SK-N-SH (cell line): ENCODE results near the gene HDGF. TPM values are rescaled to one million over a fixed set of nuclear protein-coding genes. Genes with fewer than 3 reads are reported as not detected.
A peak's percentile ranks its signal among the peaks of the same experiment; 100 is the strongest.

Experiments
- CTCF ChIA-PET: fragments of 300-600, 350-600 bp; formaldehyde crosslinking; extraction: SDS; loops from one replicate; lab custom pipeline; 2021; lab: Yijun Ruan, JAX
- POLR2A ChIA-PET: fragments of 350-600 bp; sonication (Branson Sonifier 250); formaldehyde crosslinking; extraction: SDS; loops from one replicate; lab custom pipeline; 2020; ENCODE audit warnings: antibody characterized with exemption, inconsistent platforms; lab: Yijun Ruan, JAX
- DNase-seq: peaks from one replicate; pipeline ENCODE4 v3.0.0; 2012
- H2AFZ ChIP-seq: fragments of 200-600 bp; sonication (generic); 2 replicates; pipeline ENCODE4 v1.8.1; 2016; ENCODE audit warnings: antibody characterized with exemption, mild to moderate bottlenecking, low read depth
- H3F3A ChIP-seq: fragments of 200-600 bp; sonication (generic); replicated peaks from 2 replicates; pipeline ENCODE3; 2016; ENCODE audit warnings: antibody characterized with exemption, mild to moderate bottlenecking; ENCODE audit not compliant: insufficient read depth
- H3K27ac ChIP-seq, 2 experiments: fragments of 200-500 bp in 1 of 2; fragments of 200-600 bp in 1 of 2; sonication (Bioruptor generic) in 1 of 2; sonication (generic), shearing (Covaris generic) in 1 of 2; 2 replicates each; pipeline versions ENCODE4 v1.5.1 to v1.6.1; 2014 to 2016; ENCODE audit warnings: low read depth in 2 of 2, inconsistent platforms in 1 of 2, low read length in 1 of 2, mild to moderate bottlenecking in 1 of 2, mixed read lengths in 1 of 2
- H3K27me3 ChIP-seq: fragments of 200-600 bp; sonication (generic), shearing (Covaris generic); 2 replicates; pipeline ENCODE4 v1.6.1; 2016; ENCODE audit warnings: mixed run types; ENCODE audit not compliant: insufficient read depth
- H3K36me3 ChIP-seq, 2 experiments: fragments of 200-500 bp in 1 of 2; fragments of 200-600 bp in 1 of 2; sonication (Bioruptor generic) in 1 of 2; sonication (generic) in 1 of 2; replicated peaks in 1 of 2; 2 replicates each; pipeline versions ENCODE3 to v1.5.1; 2014 to 2016; ENCODE audit warnings: low read length in 1 of 2, mild to moderate bottlenecking in 1 of 2; ENCODE audit not compliant: insufficient read depth in 2 of 2, control insufficient read depth in 1 of 2
- H3K4me1 ChIP-seq, 2 experiments: fragments of 200-500 bp in 1 of 2; fragments of 200-600 bp in 1 of 2; sonication (Bioruptor generic) in 1 of 2; sonication (generic), shearing (Covaris generic) in 1 of 2; 2 replicates each; pipeline versions ENCODE4 v1.5.1 to v1.6.1; 2014 to 2016; ENCODE audit warnings: low read depth in 1 of 2, low read length in 1 of 2, mixed run types in 1 of 2; ENCODE audit not compliant: insufficient read depth in 2 of 2, control insufficient read depth in 1 of 2
- H3K4me2 ChIP-seq: fragments of 200-600 bp; sonication (generic), shearing (Covaris generic); 2 replicates; pipeline ENCODE4 v1.6.1; 2017; ENCODE audit warnings: mixed run types
- H3K4me3 ChIP-seq, 2 experiments: fragments of 200-500 bp in 1 of 2; fragments of 200-600 bp in 1 of 2; sonication (Bioruptor generic) in 1 of 2; sonication (generic), shearing (Covaris generic) in 1 of 2; 2 replicates each; pipeline versions ENCODE4 v1.5.1 to v1.8.1; 2014 to 2016; ENCODE audit warnings: low read depth in 2 of 2, inconsistent platforms in 1 of 2, low read length in 1 of 2, mild to moderate bottlenecking in 1 of 2, mixed read lengths in 1 of 2, moderate library complexity in 1 of 2
- H3K79me2 ChIP-seq: fragments of 200-600 bp; sonication (generic); 2 replicates; pipeline ENCODE4 v1.8.1; 2017; ENCODE audit warnings: mild to moderate bottlenecking; ENCODE audit not compliant: insufficient read depth
- H3K9ac ChIP-seq: fragments of 200-600 bp; sonication (generic); 2 replicates; pipeline ENCODE4 v1.6.1; 2017; ENCODE audit warnings: mixed run types
- H3K9me2 ChIP-seq: fragments of 200-600 bp; sonication (generic); 2 replicates; pipeline ENCODE4 v1.6.1; 2017; ENCODE audit warnings: mixed run types
- H3K9me3 ChIP-seq: fragments of 200-600 bp; sonication (generic); 2 replicates; pipeline ENCODE4 v1.6.1; 2017; ENCODE audit warnings: mixed run types, mild to moderate bottlenecking, moderate library complexity
- H4K20me1 ChIP-seq: fragments of 200-600 bp; sonication (generic); 2 replicates; pipeline ENCODE4 v1.6.1; 2017; ENCODE audit warnings: mild to moderate bottlenecking, mixed run types; ENCODE audit not compliant: insufficient read depth
- CHD2 ChIP-seq: fragments of 150-350 bp; IDR thresholded peaks from 2 replicates; pipeline ENCODE4 v1.6.1; 2018; ENCODE audit warnings: low read length; ENCODE audit not compliant: partially characterized antibody
- CTCF ChIP-seq: fragments of 200-600 bp; sonication (generic); IDR thresholded peaks from 2 replicates; pipeline ENCODE4 v1.6.1; 2017; ENCODE audit warnings: antibody characterized with exemption, mild to moderate bottlenecking, moderate library complexity
- FOSL2 ChIP-seq: IDR thresholded peaks from 2 replicates; pipeline ENCODE4 v1.4.0; 2012; ENCODE audit warnings: low read depth, mild to moderate bottlenecking, moderate library complexity, borderline replicate concordance
- FOXJ3 ChIP-seq: sonication (generic); formaldehyde crosslinking; IDR thresholded peaks from 2 replicates; pipeline ENCODE4 v1.5.1; 2020; ENCODE audit warnings: mild to moderate bottlenecking, missing genetic modification reagents
- GABPA ChIP-seq: IDR thresholded peaks from 2 replicates; pipeline ENCODE4 v1.4.0; 2012; ENCODE audit warnings: low read depth, mild to moderate bottlenecking
- GATA2 ChIP-seq: sonication (generic); formaldehyde crosslinking; IDR thresholded peaks from 2 replicates; pipeline ENCODE4 v1.5.0; 2020; ENCODE audit warnings: mild to moderate bottlenecking, missing genetic modification reagents
- MEF2A ChIP-seq: IDR thresholded peaks from 2 replicates; pipeline ENCODE4 v1.4.0; 2012; ENCODE audit warnings: low read depth, borderline replicate concordance
- PBX3 ChIP-seq: IDR thresholded peaks from 2 replicates; pipeline ENCODE4; 2012
- RCOR1 ChIP-seq: fragments of 150-350 bp; IDR thresholded peaks from 2 replicates; pipeline ENCODE4 v1.6.1; 2017; ENCODE audit warnings: antibody characterized with exemption, low read length
- REST ChIP-seq: IDR thresholded peaks from 2 replicates; pipeline ENCODE4 v1.6.1; 2012; ENCODE audit warnings: mild to moderate bottlenecking, low read depth, low read length, moderate library complexity
- RFX5 ChIP-seq: IDR thresholded peaks from 2 replicates; pipeline ENCODE4 v1.6.1; 2012; ENCODE audit warnings: mild to moderate bottlenecking, improper control_type of control experiment, low read length
- SIN3A ChIP-seq: IDR thresholded peaks from 2 replicates; pipeline ENCODE4 v1.6.1; 2012; ENCODE audit warnings: low read depth, mild to moderate bottlenecking, low read length, moderate library complexity, borderline replicate concordance
- SMC3 ChIP-seq: IDR thresholded peaks from 2 replicates; pipeline ENCODE4 v1.6.1; 2012; ENCODE audit warnings: low read depth, low read length, improper control_type of control experiment
- TAF1 ChIP-seq: IDR thresholded peaks from 2 replicates; pipeline ENCODE4 v1.6.1; 2012; ENCODE audit warnings: low read depth, mild to moderate bottlenecking, low read length, moderate library complexity, borderline replicate concordance
- TEAD4 ChIP-seq: IDR thresholded peaks from 2 replicates; pipeline ENCODE4 v1.4.0; 2012; ENCODE audit warnings: mild to moderate bottlenecking, borderline replicate concordance; ENCODE audit not compliant: insufficient read depth
- USF2 ChIP-seq: fragments of 150-350 bp; IDR thresholded peaks from 2 replicates; pipeline ENCODE4 v1.6.1; 2017; ENCODE audit warnings: antibody characterized with exemption, low read length, low read depth, borderline replicate concordance
- YY1 ChIP-seq: IDR thresholded peaks from 2 replicates; pipeline ENCODE4 v1.4.0; 2012; ENCODE audit warnings: low read depth, mild to moderate bottlenecking
- WGBS: methylation state at CpG from one replicate; pipeline ENCODE4 v1.1.6; 2017; ENCODE audit warnings: low lambda C conversion rate; 5-methylcytosine and 5-hydroxymethylcytosine counted together
- polyA plus RNA-seq, 3 experiments: library from polyadenylated mRNA; depleted of rRNA; stranded (reverse); fragments of >200 nt; gene quantifications; 2 replicates each; pipeline ENCODE4 v1.2.3, GENCODE V29; 2012

The HDGF gene
- polyA plus RNA-seq, 1 of the 3 experiments (the other 2 are of a cell fraction) = 152 TPM

GRCh38 chr1:156745881-156746280 is 5.6 kb downstream of the HDGF start:
- DNase-seq = no peak
- POLR2A ChIA-PET = interaction anchor here (1.3 kb wide), 1 partner anchor 56 kb away, joined by 3 read pairs; no protein-coding TSS in a partner anchor
- Histone ChIP-seq H3K27me3 (no peaks in the 10 kb centered on the region), H3K4me1 (peaks cover 37 to 54% of the 10 kb centered on the region in 2 experiments)
- TF ChIP-seq REST (no peak), MEF2A (no peak), FOXJ3 (CRISPR knock-in tag) (no peak), RFX5 (no peak)
- TF ChIP-seq, all 33 proteins: peak for 0
- CTCF ChIA-PET = interaction anchor here (0.6 to 8.6 kb wide), 5 partner anchors 20 to 181 kb away, joined by 3 to 42 read pairs (median 4); no protein-coding TSS in a partner anchor
- H3K27ac ChIP-seq = peak overlapping the region; percentile 100
- peak overlapping the region; percentile 100 for H3K9ac ChIP-seq
- H3K4me3 ChIP-seq = peak overlapping the region; percentile 64 to 98; a peak in 2 of 4 replicates
- no peak overlapping the region for H2AFZ ChIP-seq
- WGBS = 92% methylated on average over 3 of the region's 3 CpGs
- peaks cover 12 to 42% of the 10 kb centered on the region in 2 experiments for H3K36me3 ChIP-seq
- H3K9me3 ChIP-seq = no peaks in the 10 kb centered on the region
- no peaks in the 10 kb centered on the region for H4K20me1 ChIP-seq
- peaks cover 66% of the 10 kb centered on the region for H3K79me2 ChIP-seq
- H3K9me2 ChIP-seq = no peaks in the 10 kb centered on the region
- peaks cover 58% of the 10 kb centered on the region for H3F3A ChIP-seq
- H3K4me2 ChIP-seq = peak overlapping the region; percentile 88

- no peak overlapping the region for H3K4me3 ChIP-seq
- WGBS = 88% methylated on average over 10 of the region's 14 CpGs
- peaks cover 66% of the 10 kb centered on the region for H3K79me2 ChIP-seq
- H2AFZ ChIP-seq = no peak overlapping the region
- H3K36me3 ChIP-seq = peaks cover 12 to 42% of the 10 kb centered on the region in 2 experiments
- H3K4me1 ChIP-seq = peaks cover 40 to 51% of the 10 kb centered on the region in 2 experiments
- H3K4me2 ChIP-seq = no peak overlapping the region
- DNase-seq = no peak
- no peaks in the 10 kb centered on the region for H3K9me2 ChIP-seq
- peaks cover 58% of the 10 kb centered on the region for H3F3A ChIP-seq
- H3K9me3 ChIP-seq = no peaks in the 10 kb centered on the region
- POLR2A ChIA-PET = no interaction called here
- H3K27me3 ChIP-seq = no peaks in the 10 kb centered on the region
- H4K20me1 ChIP-seq = no peaks in the 10 kb centered on the region
- CTCF ChIA-PET = interaction anchor here (0.7 to 8.6 kb wide), 5 partner anchors 19 to 182 kb away, joined by 3 to 42 read pairs (median 3); no protein-coding TSS in a partner anchor
- peak overlapping the region; percentile 27 to 100; a peak in 3 of 4 replicates for H3K27ac ChIP-seq
- no peak overlapping the region for H3K9ac ChIP-seq
- TF ChIP-seq TAF1 = no peak
- TF ChIP-seq SMC3 = no peak
- TF ChIP-seq GABPA = no peak
- TF ChIP-seq YY1 = no peak
- TF ChIP-seq RCOR1 = no peak
- no peak for TF ChIP-seq SIN3A
- TF ChIP-seq CHD2 = no peak
- no peak for TF ChIP-seq TEAD4
- TF ChIP-seq FOSL2 = no peak
- no peak for TF ChIP-seq USF2
- no peak for TF ChIP-seq CTCF
- TF ChIP-seq GATA2 (CRISPR knock-in tag) = no peak
- no peak for TF ChIP-seq FOXJ3 (CRISPR knock-in tag)
- no peak for TF ChIP-seq PBX3
These were observed 6.6 kb downstream of the HDGF start for GRCh38 chr1:156744786-156745419.
